ENCODE measurements around the gene CNTNAP2.

The CNTNAP2 gene

GRCh38 chr7:148177972-148178371 lies 2061.4 kb downstream of the CNTNAP2 start:
- TF ChIP-seq CTCF (IDR thresholded peaks at IDR 0.05; ENCODE audit: low read depth, low read length) = no peak
- no peak overlapping the region for H3K4me3 ChIP-seq (ENCODE audit: low read depth, low read length)

- TF ChIP-seq CTCF (IDR thresholded peaks at IDR 0.05; ENCODE audit: low read depth, low read length) = no peak
- H3K4me3 ChIP-seq (ENCODE audit: low read depth, low read length) = no peak overlapping the region
Observed at GRCh38 chr7:148180075-148180474, 2063.5 kb downstream of the CNTNAP2 start.

- H3K4me3 ChIP-seq (ENCODE audit: low read depth, low read length) = no peak overlapping the region
- no peak for TF ChIP-seq CTCF (IDR thresholded peaks at IDR 0.05; ENCODE audit: low read depth, low read length)
Observed at GRCh38 chr7:148182264-148182663, 2065.7 kb downstream of the CNTNAP2 start.

GRCh38 chr7:148185041-148185440 lies 2068.4 kb downstream of the CNTNAP2 start:
- H3K4me3 ChIP-seq (ENCODE audit: low read depth, low read length) = no peak overlapping the region

GRCh38 chr7:148187471-148187870 lies 2070.9 kb downstream of the CNTNAP2 start:
- TF ChIP-seq CTCF (IDR thresholded peaks at IDR 0.05; ENCODE audit: low read depth, low read length) = no peak
- H3K4me3 ChIP-seq (ENCODE audit: low read depth, low read length) = no peak overlapping the region

More at GRCh38 chr7:148185041-148185440, 2068.4 kb downstream of the CNTNAP2 start:
- no peak for TF ChIP-seq CTCF (IDR thresholded peaks at IDR 0.05; ENCODE audit: low read depth, low read length)

GRCh38 chr7:148191391-148192065 lies 2074.9 kb downstream of the CNTNAP2 start:
- no peak for TF ChIP-seq CTCF (IDR thresholded peaks at IDR 0.05; ENCODE audit: low read depth, low read length)
- H3K4me3 ChIP-seq (ENCODE audit: low read depth, low read length) = no peak overlapping the region

- TF ChIP-seq CTCF (IDR thresholded peaks at IDR 0.05; ENCODE audit: low read depth, low read length) = no peak
- H3K4me3 ChIP-seq (ENCODE audit: low read depth, low read length) = no peak overlapping the region
Observed at GRCh38 chr7:148192491-148192890, 2075.9 kb downstream of the CNTNAP2 start.

Measured in WI38 (cell line).